SH-SY5Y (cell line): ENCODE measurements around the gene MRPL55.

ENCODE experiments used
- GATA2 ChIP-seq: IDR thresholded peaks from 2 replicates; pipeline ENCODE4 v1.6.1; 2011; ENCODE audit warnings: mild to moderate bottlenecking, low read depth, low read length
- GATA3 ChIP-seq: IDR thresholded peaks from 2 replicates; pipeline ENCODE4 v1.6.1; 2011; ENCODE audit warnings: low read depth, mild to moderate bottlenecking, low read length, moderate library complexity

GRCh38 chr1:228120351-228120750, 11.3 kb upstream of the MRPL55 start:
- TF ChIP-seq GATA2, result no peak
- TF ChIP-seq GATA3, result no peak
